ENCODE measurements around the gene CFAP100.

The CFAP100 gene

DNA sequence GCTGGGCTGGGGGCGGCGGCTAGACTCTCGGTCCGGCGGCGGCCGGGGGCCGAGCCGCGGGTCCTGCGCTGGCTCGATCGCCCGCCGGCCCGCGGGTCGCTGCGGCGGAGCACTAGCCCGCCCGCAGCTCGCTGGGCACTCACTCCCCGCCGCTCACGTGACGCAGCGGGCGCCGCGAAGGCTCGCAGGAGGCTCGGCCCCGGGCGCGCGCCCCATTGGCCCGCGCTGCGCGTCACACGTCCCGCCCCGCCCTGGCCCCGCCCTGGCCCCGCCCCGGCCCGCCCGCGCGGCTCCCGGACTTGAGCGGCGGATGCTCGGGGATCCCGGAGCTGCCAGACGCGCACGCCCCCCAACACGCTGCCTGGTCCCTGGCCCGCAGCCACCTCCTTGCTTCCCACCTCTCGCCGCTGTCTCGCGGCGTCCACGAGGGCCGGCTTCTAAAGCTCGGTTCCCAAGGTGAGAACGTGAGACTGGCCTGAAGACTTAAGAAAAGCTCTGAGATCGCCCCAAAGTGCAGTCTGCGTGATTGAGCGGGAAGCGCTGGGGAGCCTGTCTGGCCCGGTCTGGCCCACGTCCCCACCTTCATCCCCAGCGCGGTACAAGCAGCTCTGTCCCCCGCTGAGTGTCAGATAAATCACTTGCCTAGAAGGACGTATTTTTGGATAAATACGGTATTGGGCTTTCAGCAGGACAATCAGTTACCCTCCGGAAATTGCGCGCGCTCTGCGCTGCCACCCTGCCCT, 37.2 kb upstream of the CFAP100 start, which contains the start of gene KLF15:
Gene KLF15, minus strand, starts transcription at position 114 of the 743 bp plus-strand sequence. CDS start 4,486 bp downstream, outside the sequence.
- DNase-seq = peak; percentile 68 to 82

DNA sequence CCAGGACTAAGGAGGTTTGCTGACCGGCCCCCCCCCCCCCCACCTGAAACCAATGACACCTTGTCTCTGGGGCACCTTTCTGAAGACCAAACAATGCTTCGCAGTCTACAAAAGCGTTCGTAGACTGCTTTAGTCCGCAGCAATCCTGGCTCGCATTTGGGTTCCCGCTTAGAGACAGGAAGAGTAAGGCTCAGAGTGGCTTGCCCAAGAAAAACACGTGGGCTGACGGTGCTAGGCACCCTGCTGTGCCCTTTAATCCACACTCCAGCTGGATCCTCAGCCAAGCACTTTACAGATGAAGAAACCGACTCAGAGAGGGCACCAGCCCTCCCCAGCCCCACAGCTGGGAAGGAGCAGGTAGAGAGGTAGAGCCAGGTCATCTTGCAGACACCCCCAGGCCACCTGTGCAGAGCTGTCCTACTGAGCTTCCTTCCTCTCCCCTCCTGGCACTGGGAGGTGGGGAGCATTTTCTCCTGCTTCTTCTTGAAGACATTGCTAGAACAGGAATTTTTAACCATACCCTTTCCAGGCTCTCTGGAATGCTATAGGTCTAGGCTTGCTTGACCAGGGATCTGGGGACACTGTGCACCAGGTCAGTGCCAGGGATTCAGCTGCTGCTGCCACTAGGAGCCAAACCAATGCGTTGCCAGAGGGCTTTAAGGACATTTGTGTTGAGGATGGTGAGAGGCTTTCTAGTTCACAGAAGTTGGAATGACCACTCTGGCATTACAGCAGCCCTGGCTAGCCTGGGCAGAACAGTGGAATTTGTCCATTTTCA, 36.5 kb upstream of the CFAP100 start:
- peak; percentile 45 to 62 for DNase-seq

DNA sequence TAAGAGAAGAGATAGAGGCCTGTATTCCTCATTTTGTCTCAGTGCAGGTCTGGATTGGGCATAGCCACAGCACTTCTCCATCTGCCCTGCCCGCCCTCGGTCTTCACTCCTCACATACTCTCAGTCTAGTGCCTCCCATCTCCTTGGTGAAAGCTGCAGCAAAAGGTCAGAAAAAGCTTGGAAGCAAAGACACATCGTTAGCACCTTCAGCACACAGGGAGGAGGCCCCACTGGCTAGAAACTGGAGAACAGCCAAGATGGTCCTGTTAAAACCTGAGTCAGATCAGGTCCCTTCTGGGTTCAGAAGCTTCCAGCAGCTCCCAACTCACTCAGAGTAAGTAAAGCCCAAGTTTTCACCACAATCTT, 35.9 kb upstream of the CFAP100 start:
- DNase-seq = no peak

DNA sequence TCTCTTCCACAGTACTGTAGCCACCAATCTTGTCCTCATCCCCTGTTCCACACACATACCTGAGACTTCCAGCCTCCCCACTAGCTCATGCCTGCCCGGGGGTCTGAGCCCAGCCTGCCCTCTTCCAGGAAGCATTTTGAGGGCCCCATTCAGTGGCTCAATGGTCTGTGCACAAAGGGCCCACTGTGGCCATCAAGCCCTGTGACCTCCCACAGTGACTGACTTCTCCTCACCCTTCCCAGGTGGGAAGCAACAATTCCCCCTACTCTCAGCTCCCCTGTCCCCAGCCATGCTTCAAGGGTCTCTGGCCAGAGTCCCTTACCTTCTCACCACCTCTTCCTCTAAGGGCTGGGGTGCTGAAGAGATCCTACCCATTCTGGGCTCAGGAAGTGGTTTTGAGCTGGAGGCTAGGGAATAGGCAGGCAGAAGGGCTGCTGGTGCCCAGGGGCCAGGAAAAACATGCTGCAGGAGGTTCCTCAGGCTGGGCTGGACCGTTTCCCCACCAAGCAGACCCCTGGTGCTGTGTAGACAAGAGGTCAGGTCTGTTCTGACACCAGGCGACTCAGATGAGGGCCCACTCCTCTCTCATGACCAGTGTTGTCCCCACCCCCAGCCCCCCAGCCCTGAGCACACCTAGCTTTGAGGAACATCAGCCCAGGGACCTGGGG, 34.5 kb upstream of the CFAP100 start:
- DNase-seq = no peak

DNA sequence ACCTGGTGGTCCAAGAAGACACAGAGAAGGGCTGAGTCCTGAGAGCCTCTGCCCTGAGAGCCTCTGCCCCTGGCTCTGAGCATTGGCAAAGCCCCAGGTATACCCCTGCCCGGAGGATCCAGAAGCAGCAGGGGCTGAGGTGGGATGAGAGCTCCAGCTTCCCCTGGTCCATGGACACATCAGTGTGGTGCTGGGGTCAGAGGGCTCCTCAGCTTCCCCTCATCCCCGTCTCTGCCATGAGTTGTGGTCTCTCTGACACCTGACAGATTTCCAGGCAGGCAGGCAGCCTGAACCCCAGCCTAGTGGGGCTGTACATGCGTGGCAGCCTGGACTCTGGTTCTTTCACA, 34.0 kb upstream of the CFAP100 start:
- no peak for DNase-seq

DNA sequence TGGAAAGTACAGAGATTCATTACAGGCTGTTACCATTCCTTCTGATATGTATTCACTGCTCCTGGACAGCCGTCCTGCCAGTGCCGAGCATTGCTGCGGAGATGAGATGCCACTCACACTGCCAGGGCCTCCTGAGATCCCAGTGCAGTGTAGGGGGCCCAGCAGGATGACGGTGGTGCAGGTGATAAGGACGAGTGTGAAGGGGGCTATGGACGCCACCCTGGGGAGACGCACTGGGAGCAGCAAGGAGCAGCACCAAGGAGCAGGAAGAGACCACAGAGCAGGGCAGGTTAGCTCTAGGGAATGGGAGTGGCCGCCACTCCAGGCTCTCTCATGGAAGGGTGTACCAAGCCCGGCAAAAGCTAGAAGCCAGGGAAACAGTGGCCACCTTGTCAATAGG, 33.5 kb upstream of the CFAP100 start:
- no peak for DNase-seq

DNA sequence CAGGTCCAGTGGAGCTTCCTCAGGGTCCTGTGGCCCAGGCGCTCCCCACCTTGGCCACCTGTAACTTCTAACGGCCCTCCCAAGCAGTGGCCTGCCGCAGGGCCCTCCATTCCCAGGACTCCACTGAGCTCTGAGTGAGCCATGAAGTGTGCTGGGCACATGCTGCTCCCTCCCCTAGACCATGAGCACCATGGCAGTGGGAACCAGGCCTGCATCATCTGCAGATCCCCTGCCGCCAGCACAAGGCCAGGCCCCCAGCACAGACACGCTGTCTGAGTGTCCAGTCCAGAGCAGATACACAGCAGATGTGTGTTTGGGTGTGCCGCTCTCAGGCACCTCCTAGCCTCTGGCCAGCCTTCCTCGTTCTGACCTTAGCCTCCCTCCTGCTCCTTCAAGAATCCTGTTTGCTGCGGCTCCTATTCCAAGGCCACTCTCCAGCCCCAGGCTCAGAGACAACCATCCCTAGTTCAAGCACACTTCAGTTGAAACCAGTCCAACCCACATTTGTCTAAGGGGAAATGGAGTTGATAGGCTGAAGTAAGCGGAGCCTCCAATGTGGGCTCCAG, 30.5 kb upstream of the CFAP100 start:
- no peak for DNase-seq

DNA sequence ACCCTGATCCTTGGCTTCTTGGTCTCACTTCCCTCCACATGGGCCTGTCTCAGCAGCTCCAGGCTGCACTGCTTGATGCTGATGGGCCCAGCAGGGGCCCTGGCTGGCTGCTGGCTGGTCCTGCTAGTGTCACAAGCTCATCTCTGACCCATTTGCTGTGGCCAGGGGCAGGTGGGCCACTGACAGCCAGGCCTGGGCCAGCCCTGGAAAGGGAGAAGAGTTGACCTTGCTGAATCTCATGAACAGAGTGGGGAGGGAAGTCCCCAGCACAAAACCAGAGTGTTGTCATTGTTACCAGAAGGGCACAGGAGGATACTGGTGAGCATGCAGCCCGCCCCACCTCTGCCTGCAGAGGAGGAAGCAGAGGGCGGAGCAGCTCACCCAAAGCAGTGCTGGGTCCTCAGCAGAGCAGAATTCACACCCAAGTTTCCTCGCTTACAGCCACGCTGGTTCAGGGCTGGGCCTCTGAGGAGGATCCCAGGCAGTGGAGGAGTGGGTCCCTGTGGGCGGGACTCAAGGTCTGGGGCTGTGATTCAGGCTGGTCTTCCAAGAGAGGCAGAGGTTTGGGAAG, 29.9 kb upstream of the CFAP100 start:
- DNase-seq = no peak

DNA sequence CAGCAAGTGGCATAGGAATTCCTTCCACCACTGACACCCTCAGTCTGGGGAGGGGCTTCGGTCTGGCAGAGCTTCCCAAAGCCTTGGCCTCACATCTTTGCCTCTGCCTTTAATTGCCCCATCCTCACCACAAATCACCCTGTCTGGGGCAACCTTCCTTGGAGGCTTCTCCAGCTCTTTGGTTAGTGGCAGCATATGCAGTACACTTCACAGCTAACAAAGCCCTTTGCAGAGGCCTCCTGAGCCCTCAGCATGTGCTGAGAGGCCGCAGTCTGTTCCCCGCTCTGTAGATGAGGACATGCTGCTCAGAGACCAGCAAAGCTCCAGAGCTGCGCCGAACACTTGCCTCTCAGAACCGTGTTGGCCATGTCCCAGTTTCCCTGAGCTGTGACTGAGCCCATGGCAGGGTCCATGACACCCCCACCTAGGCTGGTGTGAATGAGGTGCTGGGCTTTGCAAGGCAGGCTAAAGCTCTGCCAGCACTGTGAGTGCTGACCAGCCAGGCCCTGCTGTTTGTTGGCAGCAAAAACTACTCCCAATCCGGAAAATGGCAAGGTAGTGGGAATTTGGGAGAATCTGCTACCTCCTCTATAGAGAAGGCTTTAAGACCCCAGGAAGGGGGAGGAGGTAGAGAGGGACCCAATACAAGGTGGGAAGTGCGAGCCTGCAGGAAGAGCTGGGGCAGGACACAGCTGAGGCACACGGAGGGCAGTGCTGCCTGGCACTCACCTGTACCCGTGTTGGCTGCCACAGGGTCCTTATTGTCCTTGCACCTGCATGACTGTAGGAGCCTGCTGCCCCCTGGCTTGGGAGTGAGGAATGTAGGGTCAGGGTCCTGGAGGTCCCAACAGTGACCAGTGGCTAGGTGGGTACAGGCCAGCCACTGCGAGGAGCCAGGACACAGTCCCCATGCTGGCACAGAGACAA, 29.1 kb upstream of the CFAP100 start:
- DNase-seq = no peak

DNA sequence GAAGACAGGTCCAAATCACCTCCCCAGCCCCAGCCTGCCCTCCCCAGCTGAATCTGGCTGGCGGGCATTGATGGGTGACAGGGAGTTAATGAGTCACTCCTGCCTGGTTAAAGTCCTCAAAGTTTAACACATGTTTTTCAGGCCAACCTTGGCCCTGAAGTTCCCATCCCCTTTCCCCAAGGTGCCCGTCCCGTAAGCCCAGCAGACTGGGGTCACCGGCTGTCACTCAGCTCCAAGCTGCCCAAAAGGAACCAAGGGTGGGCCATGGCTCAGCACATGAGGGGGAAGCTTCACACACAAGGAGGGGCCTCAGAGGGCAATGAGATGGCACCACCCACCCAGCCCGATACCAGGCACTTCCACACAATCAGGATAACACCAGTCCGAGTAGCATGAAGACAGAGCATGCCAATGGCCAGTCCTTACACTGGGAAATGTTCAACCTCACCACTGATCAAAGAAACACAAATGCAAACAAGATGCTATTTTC, 27.3 kb upstream of the CFAP100 start:
- DNase-seq = no peak

DNA sequence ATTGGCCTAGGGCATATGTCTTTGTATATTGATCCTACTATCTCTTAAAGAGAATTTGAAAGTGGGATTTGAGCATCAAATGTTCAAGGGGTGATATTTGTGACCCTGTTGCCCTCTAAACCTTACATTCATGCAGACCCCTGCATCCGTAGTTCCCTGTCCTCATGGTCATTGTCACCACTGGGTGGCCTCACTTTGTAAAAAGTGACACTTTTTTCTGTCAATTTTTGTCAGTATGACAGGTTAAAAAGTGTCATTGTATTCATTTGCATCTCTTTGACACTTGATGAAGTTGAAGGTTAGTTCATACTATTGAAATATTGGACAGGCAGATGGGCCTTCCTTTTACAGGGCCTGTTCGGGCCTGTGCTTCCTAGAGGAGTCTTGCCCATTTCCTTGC, 25.2 kb upstream of the CFAP100 start:
- DNase-seq = no peak

DNA sequence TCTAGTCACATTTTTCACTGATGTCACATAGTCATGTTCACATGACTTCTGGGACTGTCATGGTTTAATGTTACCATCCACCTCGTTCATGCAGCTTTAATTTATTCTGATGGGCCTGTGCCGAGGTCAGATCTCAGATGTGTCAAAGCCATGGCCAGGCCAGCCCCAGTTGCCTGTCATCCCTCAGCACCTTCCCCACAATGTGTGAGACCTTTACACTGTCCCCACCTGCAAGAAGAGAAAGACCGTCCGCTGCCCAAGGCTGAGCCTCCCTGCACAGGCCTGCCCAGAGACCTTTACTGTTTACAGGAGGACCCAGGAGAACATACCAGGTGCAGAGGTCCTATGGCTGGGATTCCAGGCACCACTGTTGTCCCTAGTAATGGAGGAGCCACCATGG, 24.7 kb upstream of the CFAP100 start:
- no peak for DNase-seq

DNA sequence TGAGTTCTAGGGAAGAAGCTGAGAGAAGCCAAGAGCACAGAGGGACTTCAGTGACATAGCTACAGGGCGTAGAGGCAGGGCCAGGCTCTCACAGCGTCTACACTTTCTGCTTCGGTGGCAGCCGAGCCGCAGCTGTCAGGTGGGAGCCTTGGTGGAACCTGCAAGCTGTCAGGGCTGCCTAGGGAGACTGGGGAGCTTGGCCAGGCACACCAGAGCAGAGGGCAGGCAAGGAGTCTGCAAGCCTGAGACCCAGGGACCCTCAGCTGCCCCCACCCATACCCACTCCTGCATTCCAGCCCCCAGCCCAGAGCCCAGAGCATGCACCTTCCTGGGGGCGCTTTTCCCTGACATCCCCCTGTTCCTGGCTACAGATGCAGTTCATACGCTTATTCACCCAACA, 24.1 kb upstream of the CFAP100 start:
- DNase-seq = no peak

DNA sequence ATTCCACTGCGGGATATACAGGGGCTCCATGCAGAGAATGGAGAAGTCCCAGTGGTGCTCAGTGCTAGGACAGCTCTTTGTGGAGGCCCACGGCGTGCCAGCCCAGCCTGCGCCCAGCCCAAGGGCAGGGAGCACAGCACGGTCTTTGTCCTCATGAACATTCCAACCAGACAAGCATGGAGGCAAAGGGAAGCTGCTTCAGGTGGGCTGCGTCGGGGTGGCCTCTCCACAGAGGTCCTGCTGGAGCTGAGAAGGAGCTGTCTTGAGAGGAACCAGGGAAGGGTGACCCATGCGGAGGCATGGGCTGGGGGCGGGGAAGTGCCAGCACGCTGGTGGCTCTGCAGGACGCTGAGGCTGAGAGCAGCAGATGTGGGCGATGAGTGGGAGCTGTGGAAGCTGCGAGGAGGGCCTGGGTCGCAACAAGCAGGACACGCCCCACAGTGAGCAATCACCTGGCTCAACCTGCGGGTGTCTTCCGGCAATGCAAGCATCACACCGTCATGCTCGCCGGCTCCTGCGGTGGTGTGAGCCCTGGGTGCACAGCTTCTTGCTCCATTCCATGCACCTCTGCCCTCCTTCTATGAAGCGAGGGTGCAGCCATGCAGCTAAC, 23.5 kb upstream of the CFAP100 start:
- no peak for DNase-seq

DNA sequence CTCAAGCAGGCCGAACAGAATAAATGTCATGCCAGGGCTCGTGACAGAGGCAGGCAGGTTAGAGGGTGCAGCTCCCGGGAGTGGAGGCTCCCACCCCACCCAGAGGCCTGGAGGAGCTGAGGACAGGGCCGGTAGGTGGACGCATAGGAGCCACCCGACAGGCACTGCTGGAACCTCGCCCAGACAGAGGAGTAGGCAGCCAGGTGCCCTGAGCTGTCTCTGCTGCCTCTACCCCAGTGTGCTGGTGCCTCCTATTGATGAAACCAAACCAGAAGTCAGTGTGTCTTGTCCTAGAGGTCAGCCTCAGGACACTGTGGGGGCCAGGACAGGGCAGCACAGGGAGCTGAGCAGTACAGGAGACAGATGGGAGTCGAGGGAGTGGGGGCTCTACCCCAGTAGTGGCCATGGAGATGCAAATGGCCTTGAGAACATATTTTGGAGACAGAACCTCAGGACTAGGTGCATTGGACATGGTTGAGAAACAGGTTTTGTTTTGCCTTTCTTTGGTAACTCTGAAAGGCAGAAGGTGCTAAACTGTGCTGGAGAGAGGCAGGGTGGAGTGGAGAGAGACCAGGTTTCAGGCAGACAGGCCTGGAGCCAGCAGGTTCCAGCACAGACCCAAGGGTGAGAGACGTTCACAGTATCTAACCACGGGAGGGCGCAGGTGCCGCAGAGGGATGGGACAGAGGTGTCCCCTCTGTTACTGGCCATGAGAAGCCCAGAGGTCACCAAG, 22.1 kb upstream of the CFAP100 start:
- no peak for DNase-seq

DNA sequence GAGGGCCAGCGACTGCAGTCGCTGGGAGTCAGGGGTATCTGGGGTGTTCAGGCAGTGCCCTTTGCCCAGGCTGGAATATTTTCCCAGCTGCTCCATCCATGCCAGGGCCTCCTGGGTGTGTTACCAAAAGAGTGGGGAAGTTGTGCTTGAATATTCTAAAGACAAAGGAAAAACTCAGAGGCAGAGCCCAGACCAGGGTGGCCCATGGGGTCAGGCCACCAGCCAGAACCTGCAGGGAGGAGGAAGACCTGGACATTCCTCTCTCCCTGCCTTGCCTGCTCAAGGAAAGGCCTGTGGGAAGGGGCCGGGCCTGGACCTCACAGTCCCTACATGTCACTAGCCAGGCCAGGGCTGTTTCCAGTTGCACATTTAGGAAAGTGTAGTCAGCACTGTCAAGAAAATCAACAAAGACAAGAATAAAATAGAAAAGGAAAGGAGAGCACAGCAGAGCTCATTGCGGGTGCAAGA, 21.5 kb upstream of the CFAP100 start:
- no peak for DNase-seq

DNA sequence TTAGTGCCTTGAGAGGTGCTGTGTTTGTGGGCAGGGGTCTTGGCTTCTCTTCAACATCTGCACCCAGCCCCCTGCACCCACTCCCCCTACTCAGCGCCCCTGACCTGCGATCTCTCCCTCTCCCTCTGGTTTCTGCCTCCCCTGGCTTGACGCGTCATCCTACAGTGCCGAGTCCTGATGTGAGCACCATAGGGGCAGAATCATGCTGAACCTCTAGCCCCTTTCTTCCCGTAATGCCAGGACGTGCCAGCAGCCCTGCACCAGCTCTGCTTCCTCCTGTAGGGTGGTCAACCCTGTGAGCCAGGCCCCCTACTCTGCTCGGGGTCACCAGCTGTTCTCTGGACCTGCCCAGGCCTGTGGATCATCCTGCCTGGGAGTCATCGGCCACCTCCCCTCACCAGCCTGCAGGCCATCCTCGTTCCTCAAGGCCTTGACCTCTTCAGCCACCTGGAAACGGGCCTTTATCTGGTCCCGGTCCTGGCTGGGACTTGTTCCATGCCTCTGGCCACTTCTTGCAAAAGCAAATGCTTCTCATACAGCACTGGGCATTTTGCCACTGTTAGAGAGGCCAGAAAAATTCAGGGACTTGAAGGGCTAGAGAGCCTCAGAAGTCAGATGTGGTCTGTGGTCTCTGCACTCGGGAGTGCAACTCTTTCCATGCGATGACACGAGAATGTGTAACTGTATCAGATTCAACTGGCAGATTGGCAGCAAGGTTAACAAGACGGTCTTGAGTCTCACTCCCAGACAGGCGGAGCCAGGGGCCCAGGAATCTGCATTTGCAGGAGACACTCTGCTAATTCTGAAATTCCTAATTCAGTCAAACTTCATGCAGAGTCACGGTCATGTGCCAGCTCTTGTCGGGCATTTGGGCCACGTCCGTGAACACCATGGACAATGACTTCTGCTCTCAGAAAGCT, 20.8 kb upstream of the CFAP100 start:
- no peak for DNase-seq

DNA sequence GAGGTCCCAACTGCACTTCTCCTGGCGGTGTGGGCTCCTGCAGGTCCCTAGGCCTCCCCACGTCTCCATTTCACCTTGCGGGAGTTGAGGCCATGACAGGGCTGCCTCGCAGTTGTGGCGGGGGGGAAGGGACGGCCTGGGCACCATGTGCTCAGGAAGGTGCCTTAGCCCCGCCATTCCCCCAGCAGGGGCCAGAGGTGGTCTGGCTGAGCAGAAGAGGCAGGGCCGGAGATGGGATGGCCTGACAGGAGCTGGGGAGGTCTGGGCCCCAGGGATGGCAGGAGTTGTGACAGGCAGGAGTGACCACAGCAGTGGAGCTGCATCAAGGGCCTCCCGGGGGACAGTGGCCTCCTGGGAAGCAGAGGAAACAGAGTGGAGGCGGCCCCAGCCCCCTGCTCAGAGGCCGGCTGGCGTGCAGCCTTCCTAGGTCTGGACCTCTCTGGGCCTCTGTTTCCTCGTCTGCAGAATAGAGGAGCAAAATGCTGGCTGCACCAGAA, 18.8 kb upstream of the CFAP100 start:
- no peak for DNase-seq

DNA sequence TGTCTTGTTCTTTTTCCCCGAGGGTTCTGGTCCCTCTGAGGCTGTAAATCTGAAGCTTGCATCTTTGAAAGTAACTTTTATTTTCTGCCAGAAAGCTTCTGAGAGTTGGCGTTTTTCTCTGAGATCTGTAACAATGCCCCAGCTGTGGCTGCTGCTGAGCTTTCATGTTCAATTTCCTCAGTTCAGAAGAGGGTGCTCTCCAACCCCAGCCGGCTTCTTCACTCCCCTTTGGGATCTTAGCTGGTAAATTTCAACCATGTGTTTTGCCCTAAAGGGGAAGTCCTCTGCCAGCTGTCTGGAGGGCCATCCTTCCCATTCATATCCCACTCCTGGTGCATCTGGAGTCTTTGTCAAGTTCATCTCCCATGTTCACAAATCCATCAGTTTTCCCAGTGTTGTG, 18.3 kb upstream of the CFAP100 start:
- DNase-seq = no peak

Measured in inflammatory macrophage (primary cell).